Suprapubic skin (tissue), 4 donors: ENCODE results near the gene TMEM272.

ENCODE experiments used
- CTCF ChIP-seq, 2 donors: fragments of 200-600 bp in 1 of 2; fragments of 450-650 bp in 1 of 2; sonication (generic) in 1 of 2; IDR thresholded peaks; one replicate each; pipeline ENCODE4 v1.5.1; 2016 to 2019; ENCODE audit warnings: antibody characterized with exemption in 2 of 2, mild to moderate bottlenecking in 1 of 2, moderate library complexity in 1 of 2
- EP300 ChIP-seq: sonication (generic); formaldehyde crosslinking; IDR thresholded peaks from one replicate; pipeline ENCODE4 v1.6.1; 2017; ENCODE audit warnings: antibody characterized with exemption
- POLR2A ChIP-seq, 2 donors: fragments of 450-650 bp; IDR thresholded peaks; one replicate each; pipeline ENCODE4 v1.6.1; 2017; ENCODE audit warnings: antibody characterized with exemption in 2 of 2, mild to moderate bottlenecking in 2 of 2, moderate library complexity in 2 of 2
- POLR2AphosphoS5 ChIP-seq, 3 donors: sonication (generic); formaldehyde crosslinking; IDR thresholded peaks; one replicate each; pipeline ENCODE4 v1.6.1; 2017; ENCODE audit warnings: antibody characterized with exemption in 3 of 3

DNA sequence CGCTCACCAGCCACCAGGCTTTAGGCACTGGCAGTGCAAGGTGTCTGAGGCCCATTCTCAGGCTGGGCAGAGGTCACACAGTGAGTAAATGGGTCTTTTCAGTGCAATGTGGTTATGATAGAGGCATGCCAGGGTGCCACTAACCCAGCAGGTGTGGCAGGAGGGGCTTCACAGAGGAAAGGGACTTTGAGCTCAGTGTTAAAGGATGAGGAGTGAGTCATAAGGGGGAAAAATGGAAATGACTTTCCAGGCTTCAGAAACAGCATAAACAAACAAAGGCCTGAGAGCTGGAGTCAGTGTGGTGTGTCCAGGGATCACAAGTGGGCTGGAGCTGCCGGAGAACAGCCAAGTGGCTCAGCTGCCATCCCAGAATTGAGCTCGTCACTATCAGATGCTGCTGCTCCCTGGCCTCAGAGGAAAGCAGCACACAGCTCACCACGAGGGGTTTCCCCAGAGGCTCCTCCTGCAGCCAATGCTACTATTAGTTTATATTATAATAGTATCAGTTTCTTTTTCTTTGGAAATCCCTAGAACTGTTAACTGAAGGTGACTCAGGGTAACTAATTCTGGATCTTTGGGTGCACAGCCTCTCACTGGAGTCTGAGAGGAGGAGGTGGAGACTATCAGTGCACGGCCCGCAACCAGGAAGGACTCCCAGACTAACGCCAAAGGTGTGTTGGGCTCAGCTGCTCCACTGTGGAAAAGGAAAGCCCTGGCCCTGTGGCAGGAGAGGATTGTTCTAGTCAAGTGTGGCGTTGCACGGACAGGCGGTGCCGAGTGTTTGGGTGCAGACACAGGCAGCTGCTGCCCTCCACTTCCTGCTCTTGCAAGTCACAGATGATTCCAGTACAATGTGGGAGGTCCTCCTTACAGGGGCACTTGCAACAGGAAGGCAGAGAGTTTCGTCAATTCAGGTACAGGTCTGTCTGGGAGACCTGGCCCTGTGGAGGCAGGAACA is 80.5 kb downstream of the TMEM272 start:
- TF ChIP-seq EP300, result no peak
- TF ChIP-seq CTCF (IDR thresholded peaks at IDR 0.05), result no peak
- TF ChIP-seq POLR2A (IDR thresholded peaks at IDR 0.05), result no peak
- TF ChIP-seq POLR2AphosphoS5 (IDR thresholded peaks at IDR 0.05), result peak in 2 of 3 donors; percentile 26 to 31
